Measurements from ENCODE around the gene PIP5K1A. TPM values are rescaled to one million over a fixed set of nuclear protein-coding genes. Genes with fewer than 3 reads are reported as not detected.

The PIP5K1A gene
- total and polyA plus RNA-seq, 2 of the 8 experiments (the other 6 are each of a cell fraction or from before 2014, with no cell fraction given), result 87.5 to 105 TPM

- TF ChIP-seq KDM4A (IDR thresholded peaks at IDR 0.05; ENCODE audit: low read depth, low read length, severe bottlenecking), result peak; percentile 52
- TF ChIP-seq MAX (IDR thresholded peaks at IDR 0.05), result peak; percentile 75
- TF ChIP-seq GABPA (IDR thresholded peaks at IDR 0.05; ENCODE audit: borderline replicate concordance, insufficient read depth, low read length), result peak; percentile 70; the same call in 1 of the 2 replicates
- TF ChIP-seq SRF (IDR thresholded peaks at IDR 0.05; ENCODE audit: low read depth, low read length), result peak; percentile 98
- no peak for TF ChIP-seq RNF2 (IDR thresholded peaks at IDR 0.05; ENCODE audit: borderline replicate concordance, low read depth, low read length, missing control alignments, poor library complexity, severe bottlenecking)
- TF ChIP-seq YY1 (IDR thresholded peaks at IDR 0.05; ENCODE audit: low read depth, low read length), result peak; percentile 83
- no peak for TF ChIP-seq CBX5 (IDR thresholded peaks at IDR 0.05; ENCODE audit: low read depth, low read length)
- TF ChIP-seq POLR2AphosphoS5 (IDR thresholded peaks at IDR 0.05; ENCODE audit: low read depth, low read length), result peak; percentile 82; the same call in 1 of the 2 replicates
- peak; percentile 96 for TF ChIP-seq TAF1 (IDR thresholded peaks at IDR 0.05; ENCODE audit: low read depth, low read length)
- TF ChIP-seq TEAD4 (IDR thresholded peaks at IDR 0.05; ENCODE audit: low read depth, low read length), result no peak
- TF ChIP-seq BACH1 (IDR thresholded peaks at IDR 0.05; ENCODE audit: low read length), result no peak
- no peak for TF ChIP-seq RBBP5 (IDR thresholded peaks at IDR 0.05; ENCODE audit: borderline replicate concordance, low read depth, low read length)
- no peak for TF ChIP-seq SUZ12 (IDR thresholded peaks at IDR 0.05; ENCODE audit: low read length)
- peak in 1 of 2 experiments; percentile 72; a peak in 2 of 3 replicates for TF ChIP-seq EP300 (IDR thresholded peaks at IDR 0.05; ENCODE audit: borderline replicate concordance in 1 of 2, low read depth in 2 of 2, low read length in 2 of 2)
- TF ChIP-seq RFX5 (IDR thresholded peaks at IDR 0.05; ENCODE audit: borderline replicate concordance, low read depth, low read length), result no peak
- TF ChIP-seq RAD21 (IDR thresholded peaks at IDR 0.05 in 1 of 2, conservative IDR thresholded peaks at IDR 0.05 in 1 of 2; ENCODE audit: low read depth in 2 of 2, low read length in 2 of 2), result no peak
- TF ChIP-seq MAFK (IDR thresholded peaks at IDR 0.05; ENCODE audit: low read depth, low read length), result no peak
- TF ChIP-seq POU5F1 (IDR thresholded peaks at IDR 0.05; ENCODE audit: low read depth, low read length), result no peak
- TF ChIP-seq ATF3 (IDR thresholded peaks at IDR 0.05; ENCODE audit: insufficient read depth, low read depth, low read length), result no peak
- TF ChIP-seq HDAC6 (IDR thresholded peaks at IDR 0.05; ENCODE audit: low read depth, low read length), result no peak
Measured at GRCh38 chr1:151189637-151190445, 8.5 kb upstream of the PIP5K1A start, which contains the start of gene VPS72 (continued).

All from H1 (cell line).